ENCODE data around the gene ADIG. TPM values are rescaled to one million over a fixed set of nuclear protein-coding genes. Genes with fewer than 3 reads are reported as not detected.

The ADIG gene
- not detected for polyA plus RNA-seq

GRCh38 chr20:38581013-38581412 lies at the start of gene ADIG:
ADIG (plus strand) TSS chr20:38581197; CDS start chr20:38581251, 54 bp downstream.
- Histone ChIP-seq H3K4me3 (ENCODE audit: low read depth in 1 of 2, low read length in 2 of 2) (no peak within 1 kb of the TSS), H3K36me3 (ENCODE audit: control insufficient read depth in 2 of 2, insufficient read depth in 2 of 2, low read length in 1 of 2) (peaks cover 0 to 3% of the 10 kb centered on the region in 2 donors), H3K9me3 (ENCODE audit: control insufficient read depth in 2 of 2, insufficient read depth in 1 of 2, low read depth in 1 of 2, low read length in 1 of 2) (no peaks in the 10 kb centered on the region), H3K4me1 (ENCODE audit: control insufficient read depth in 2 of 2, insufficient read depth in 2 of 2, low read length in 1 of 2) (peaks cover 0 to 2% of the 10 kb centered on the region in 2 donors), H3K27ac (ENCODE audit: low read depth in 2 of 2, low read length in 1 of 2) (no peak within 1 kb of the TSS), H3K27me3 (ENCODE audit: control insufficient read depth in 1 of 2, insufficient read depth in 2 of 2, low read length in 2 of 2) (no peaks in the 10 kb centered on the region)
- WGBS, 2 donors, result 44 to 47% methylated on average over 5 of the region's 5 CpGs

DNA sequence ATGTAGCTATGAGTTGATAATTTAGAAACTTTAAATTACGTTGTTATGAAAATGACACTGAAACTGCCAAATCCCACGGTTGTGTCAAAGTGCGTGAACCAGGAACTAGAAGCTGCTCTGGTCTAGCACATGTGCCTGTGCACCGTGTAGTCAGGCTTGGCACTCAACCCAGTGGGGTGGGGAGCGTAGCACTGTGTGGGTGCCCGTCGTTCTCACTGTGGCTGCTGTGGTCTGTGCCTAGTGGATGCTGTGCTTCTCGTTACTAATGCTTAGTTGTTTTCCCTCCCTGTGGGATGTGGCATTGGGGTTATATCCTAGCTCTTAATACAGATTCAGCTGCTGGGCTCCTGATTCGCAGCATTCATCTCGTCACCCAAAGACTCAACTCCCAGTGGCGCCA lies 46.2 kb upstream of the ADIG start:
- no peak overlapping the region for H3K27ac ChIP-seq (ENCODE audit: low read depth in 2 of 2, low read length in 1 of 2)
- peaks cover 0 to 15% of the 10 kb centered on the region in 2 donors for H3K36me3 ChIP-seq (ENCODE audit: control insufficient read depth in 2 of 2, insufficient read depth in 2 of 2, low read length in 1 of 2)
- H3K4me3 ChIP-seq (ENCODE audit: low read depth in 1 of 2, low read length in 2 of 2), result no peak overlapping the region
- no peaks in the 10 kb centered on the region for H3K4me1 ChIP-seq (ENCODE audit: control insufficient read depth in 2 of 2, insufficient read depth in 2 of 2, low read length in 1 of 2)
- WGBS, 2 donors, result 85 to 90% methylated on average over 11 of the region's 11 CpGs
- H3K27me3 ChIP-seq (ENCODE audit: control insufficient read depth in 1 of 2, insufficient read depth in 2 of 2, low read length in 2 of 2), result no peaks in the 10 kb centered on the region
- H3K9me3 ChIP-seq (ENCODE audit: control insufficient read depth in 2 of 2, insufficient read depth in 1 of 2, low read depth in 1 of 2, low read length in 1 of 2), result no peaks in the 10 kb centered on the region

GRCh38 chr20:38536310-38536709 lies 44.7 kb upstream of the ADIG start:
- Histone ChIP-seq H3K9me3 (ENCODE audit: control insufficient read depth in 2 of 2, insufficient read depth in 1 of 2, low read depth in 1 of 2, low read length in 1 of 2) (no peaks in the 10 kb centered on the region), H3K27ac (ENCODE audit: low read depth in 2 of 2, low read length in 1 of 2) (no peak overlapping the region), H3K4me3 (ENCODE audit: low read depth in 1 of 2, low read length in 2 of 2) (no peak overlapping the region), H3K4me1 (ENCODE audit: control insufficient read depth in 2 of 2, insufficient read depth in 2 of 2, low read length in 1 of 2) (no peaks in the 10 kb centered on the region), H3K36me3 (ENCODE audit: control insufficient read depth in 2 of 2, insufficient read depth in 2 of 2, low read length in 1 of 2) (peaks cover 6 to 16% of the 10 kb centered on the region in 2 donors), H3K27me3 (ENCODE audit: control insufficient read depth in 1 of 2, insufficient read depth in 2 of 2, low read length in 2 of 2) (no peaks in the 10 kb centered on the region)
- WGBS, 2 donors, result 62 to 73% methylated on average over 2 of the region's 2 CpGs

DNA sequence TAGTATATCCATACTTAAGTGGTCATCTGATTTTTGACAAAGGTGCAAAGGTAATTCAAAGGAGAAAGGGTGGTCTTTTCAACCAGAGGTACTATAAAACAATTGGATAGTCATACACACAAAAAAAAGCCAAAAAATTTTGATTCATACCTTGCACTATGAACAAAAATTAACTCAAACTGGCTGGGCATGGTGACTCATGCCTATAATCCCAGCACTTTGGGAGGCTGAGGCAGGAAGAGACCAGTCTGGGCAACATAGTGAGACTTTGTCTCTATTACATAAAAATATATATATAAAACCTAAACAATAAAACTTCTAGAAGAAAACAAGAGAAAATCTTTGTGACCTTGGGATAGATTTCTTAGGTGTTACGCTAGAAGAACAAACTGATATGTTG lies 43.8 kb upstream of the ADIG start:
- Histone ChIP-seq H3K4me1 (ENCODE audit: control insufficient read depth in 2 of 2, insufficient read depth in 2 of 2, low read length in 1 of 2) (no peaks in the 10 kb centered on the region), H3K36me3 (ENCODE audit: control insufficient read depth in 2 of 2, insufficient read depth in 2 of 2, low read length in 1 of 2) (peaks cover 6 to 21% of the 10 kb centered on the region in 2 donors), H3K27ac (ENCODE audit: low read depth in 2 of 2, low read length in 1 of 2) (no peak overlapping the region), H3K4me3 (ENCODE audit: low read depth in 1 of 2, low read length in 2 of 2) (no peak overlapping the region), H3K9me3 (ENCODE audit: control insufficient read depth in 2 of 2, insufficient read depth in 1 of 2, low read depth in 1 of 2, low read length in 1 of 2) (no peaks in the 10 kb centered on the region), H3K27me3 (ENCODE audit: control insufficient read depth in 1 of 2, insufficient read depth in 2 of 2, low read length in 2 of 2) (no peaks in the 10 kb centered on the region)
- WGBS, 2 donors, result 76 to 95% methylated on average over 1 of the region's 1 CpG

DNA sequence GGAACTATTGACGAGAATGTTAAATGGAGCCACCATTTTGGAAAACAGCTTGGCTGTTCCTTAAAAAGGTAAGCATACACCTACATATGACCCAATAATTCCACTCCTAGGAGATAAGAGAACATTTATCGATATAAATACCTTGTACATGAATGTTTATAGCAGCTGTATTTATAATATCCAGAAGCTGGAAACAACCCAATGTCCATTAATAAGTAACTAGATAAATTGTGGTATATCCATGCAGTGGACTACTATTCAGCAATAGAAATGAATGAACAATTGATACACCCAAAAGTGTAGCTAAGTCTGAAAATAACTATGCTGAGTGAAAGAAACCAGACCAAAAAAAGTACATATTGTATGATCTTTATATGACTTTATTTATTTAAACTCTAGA lies 42.2 kb upstream of the ADIG start:
- WGBS, 2 donors, result 94 to 99% methylated on average over 2 of the region's 2 CpGs
- Histone ChIP-seq H3K36me3 (ENCODE audit: control insufficient read depth in 2 of 2, insufficient read depth in 2 of 2, low read length in 1 of 2) (peaks cover 11 to 27% of the 10 kb centered on the region in 2 donors), H3K27me3 (ENCODE audit: control insufficient read depth in 1 of 2, insufficient read depth in 2 of 2, low read length in 2 of 2) (no peaks in the 10 kb centered on the region)

DNA sequence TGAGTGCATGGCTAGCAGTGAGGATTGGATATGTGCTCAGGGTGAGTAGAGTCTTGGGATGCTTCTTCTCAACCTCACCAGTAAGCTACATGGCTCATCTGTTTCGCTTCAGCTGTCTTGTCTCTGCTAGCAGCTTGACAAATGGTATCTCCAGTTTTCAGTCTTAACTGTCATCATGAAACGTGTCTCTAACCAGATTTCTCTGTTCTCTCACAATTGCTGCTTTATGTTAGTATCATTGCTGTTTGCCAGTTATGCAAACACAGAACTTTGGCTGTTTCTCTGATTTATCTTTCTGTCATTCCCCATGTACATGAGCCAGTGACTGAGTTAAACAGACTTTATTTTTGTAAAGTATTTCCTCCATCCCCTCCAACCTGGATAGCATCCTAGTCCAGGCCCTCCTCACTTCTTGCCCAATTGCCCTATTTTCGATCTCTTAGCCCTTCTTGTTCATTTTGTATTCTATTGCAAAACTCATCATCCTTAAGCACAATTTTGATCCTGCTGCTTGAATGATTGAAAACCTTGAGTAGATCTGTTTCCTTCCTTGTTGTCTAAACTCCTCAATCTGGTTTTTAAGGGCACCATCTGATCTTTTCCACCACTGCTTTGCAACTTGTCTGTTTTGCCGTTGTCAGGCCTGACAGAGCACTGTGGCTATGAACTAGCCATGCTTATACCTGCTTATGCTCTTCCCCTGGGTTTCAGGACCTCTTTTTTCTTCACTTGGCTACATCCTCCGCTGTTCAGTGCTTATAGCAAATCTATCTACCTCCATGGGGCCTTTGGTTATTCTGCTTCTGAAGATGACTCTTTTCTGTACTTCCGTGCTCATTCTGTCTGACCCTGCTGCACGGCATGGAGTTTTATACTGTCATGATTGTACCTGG lies 37.7 kb upstream of the ADIG start:
- Histone ChIP-seq H3K4me1 (ENCODE audit: control insufficient read depth in 2 of 2, insufficient read depth in 2 of 2, low read length in 1 of 2) (no peaks in the 10 kb centered on the region), H3K4me3 (ENCODE audit: low read depth in 1 of 2, low read length in 2 of 2) (no peak overlapping the region), H3K9me3 (ENCODE audit: control insufficient read depth in 2 of 2, insufficient read depth in 1 of 2, low read depth in 1 of 2, low read length in 1 of 2) (no peaks in the 10 kb centered on the region), H3K27ac (ENCODE audit: low read depth in 2 of 2, low read length in 1 of 2) (no peak overlapping the region), H3K27me3 (ENCODE audit: control insufficient read depth in 1 of 2, insufficient read depth in 2 of 2, low read length in 2 of 2) (no peaks in the 10 kb centered on the region), H3K36me3 (ENCODE audit: control insufficient read depth in 2 of 2, insufficient read depth in 2 of 2, low read length in 1 of 2) (peaks cover 15 to 26% of the 10 kb centered on the region in 2 donors)
- WGBS, 2 donors, result 83 to 85% methylated on average over 7 of the region's 7 CpGs

More for the DNA sequence above, 42.2 kb upstream of the ADIG start:
- Histone ChIP-seq H3K9me3 (ENCODE audit: control insufficient read depth in 2 of 2, insufficient read depth in 1 of 2, low read depth in 1 of 2, low read length in 1 of 2) (no peaks in the 10 kb centered on the region), H3K27ac (ENCODE audit: low read depth in 2 of 2, low read length in 1 of 2) (no peak overlapping the region), H3K4me1 (ENCODE audit: control insufficient read depth in 2 of 2, insufficient read depth in 2 of 2, low read length in 1 of 2) (no peaks in the 10 kb centered on the region), H3K4me3 (ENCODE audit: low read depth in 1 of 2, low read length in 2 of 2) (no peak overlapping the region)

GRCh38 chr20:38545771-38546170 lies 35.2 kb upstream of the ADIG start:
- peaks cover 17 to 24% of the 10 kb centered on the region in 2 donors for H3K36me3 ChIP-seq (ENCODE audit: control insufficient read depth in 2 of 2, insufficient read depth in 2 of 2, low read length in 1 of 2)
- no peaks in the 10 kb centered on the region for H3K9me3 ChIP-seq (ENCODE audit: control insufficient read depth in 2 of 2, insufficient read depth in 1 of 2, low read depth in 1 of 2, low read length in 1 of 2)
- H3K4me3 ChIP-seq (ENCODE audit: low read depth in 1 of 2, low read length in 2 of 2), result no peak overlapping the region
- no peak overlapping the region for H3K27ac ChIP-seq (ENCODE audit: low read depth in 2 of 2, low read length in 1 of 2)
- WGBS, 2 donors, result 97 to 99% methylated on average over 2 of the region's 2 CpGs
- H3K27me3 ChIP-seq (ENCODE audit: control insufficient read depth in 1 of 2, insufficient read depth in 2 of 2, low read length in 2 of 2), result no peaks in the 10 kb centered on the region
- no peaks in the 10 kb centered on the region for H3K4me1 ChIP-seq (ENCODE audit: control insufficient read depth in 2 of 2, insufficient read depth in 2 of 2, low read length in 1 of 2)

- no peaks in the 10 kb centered on the region for H3K4me1 ChIP-seq (ENCODE audit: control insufficient read depth in 2 of 2, insufficient read depth in 2 of 2, low read length in 1 of 2)
- H3K36me3 ChIP-seq (ENCODE audit: control insufficient read depth in 2 of 2, insufficient read depth in 2 of 2, low read length in 1 of 2), result peaks cover 16 to 18% of the 10 kb centered on the region in 2 donors
- no peaks in the 10 kb centered on the region for H3K27me3 ChIP-seq (ENCODE audit: control insufficient read depth in 1 of 2, insufficient read depth in 2 of 2, low read length in 2 of 2)
- H3K4me3 ChIP-seq (ENCODE audit: low read depth in 1 of 2, low read length in 2 of 2), result no peak overlapping the region
- no peaks in the 10 kb centered on the region for H3K9me3 ChIP-seq (ENCODE audit: control insufficient read depth in 2 of 2, insufficient read depth in 1 of 2, low read depth in 1 of 2, low read length in 1 of 2)
- no peak overlapping the region for H3K27ac ChIP-seq (ENCODE audit: low read depth in 2 of 2, low read length in 1 of 2)
- WGBS, 2 donors, result 90 to 94% methylated on average over 3 of the region's 3 CpGs
These were observed 33.5 kb upstream of the ADIG start for GRCh38 chr20:38547288-38548085.

GRCh38 chr20:38548356-38549083 lies 32.5 kb upstream of the ADIG start:
- H3K36me3 ChIP-seq (ENCODE audit: control insufficient read depth in 2 of 2, insufficient read depth in 2 of 2, low read length in 1 of 2), result peaks cover 15% of the 10 kb centered on the region in 2 donors
- no peak overlapping the region for H3K27ac ChIP-seq (ENCODE audit: low read depth in 2 of 2, low read length in 1 of 2)
- H3K4me1 ChIP-seq (ENCODE audit: control insufficient read depth in 2 of 2, insufficient read depth in 2 of 2, low read length in 1 of 2), result no peaks in the 10 kb centered on the region
- no peak overlapping the region for H3K4me3 ChIP-seq (ENCODE audit: low read depth in 1 of 2, low read length in 2 of 2)
- no peaks in the 10 kb centered on the region for H3K9me3 ChIP-seq (ENCODE audit: control insufficient read depth in 2 of 2, insufficient read depth in 1 of 2, low read depth in 1 of 2, low read length in 1 of 2)
- WGBS, 2 donors, result 92% methylated on average over 3 of the region's 3 CpGs
- no peaks in the 10 kb centered on the region for H3K27me3 ChIP-seq (ENCODE audit: control insufficient read depth in 1 of 2, insufficient read depth in 2 of 2, low read length in 2 of 2)
